CD14-positive monocyte (primary cell): ENCODE measurements around the gene SLC39A10. TPM values are rescaled to one million over a fixed set of nuclear protein-coding genes. Genes with fewer than 3 reads are reported as not detected.
A peak's percentile ranks its signal among the peaks of the same experiment; 100 is the strongest.

ENCODE experiments used
- DNase-seq, 3 donors: peaks; one replicate each; pipeline ENCODE4 v3.0.0-alpha.2; 2011 to 2022
- H2AFZ ChIP-seq: 2 replicates; pipeline ENCODE4 v1.6.0; 2012; ENCODE audit warnings: mild to moderate bottlenecking, low read depth, low read length, inconsistent platforms; ENCODE audit not compliant: insufficient read depth, poor library complexity, severe bottlenecking
- H3K27ac ChIP-seq, 2 donors: 1 replicate in 1 of 2; 2 replicates in 1 of 2; pipeline ENCODE4 v1.5.1; 2012 to 2013; ENCODE audit warnings: low read length in 2 of 2, control low read depth in 1 of 2, inconsistent platforms in 1 of 2, low read depth in 1 of 2, mild to moderate bottlenecking in 1 of 2
- H3K27me3 ChIP-seq, 2 donors: one replicate each; pipeline versions ENCODE4 v1.6.0 to v1.6.1; 2011 to 2013; ENCODE audit warnings: low read length in 2 of 2; ENCODE audit not compliant: control insufficient read depth in 2 of 2, insufficient read depth in 2 of 2
- H3K36me3 ChIP-seq, 2 donors: replicated peaks in 1 of 2; 1 replicate in 1 of 2; 2 replicates in 1 of 2; pipeline versions ENCODE4 v1.5.1 to v1.6.1; 2012 to 2013; ENCODE audit warnings: low read length in 2 of 2, control low read depth in 1 of 2, inconsistent platforms in 1 of 2, mild to moderate bottlenecking in 1 of 2; ENCODE audit not compliant: insufficient read depth in 2 of 2, control insufficient read depth in 1 of 2
- H3K4me1 ChIP-seq, 2 donors: 1 replicate in 1 of 2; 2 replicates in 1 of 2; pipeline versions ENCODE4 v1.5.1 to v1.6.1; 2012 to 2013; ENCODE audit warnings: low read length in 2 of 2, control low read depth in 1 of 2, inconsistent platforms in 1 of 2, mild to moderate bottlenecking in 1 of 2, moderate library complexity in 1 of 2; ENCODE audit not compliant: insufficient read depth in 2 of 2, control insufficient read depth in 1 of 2
- H3K4me2 ChIP-seq: replicated peaks from 2 replicates; pipeline ENCODE3; 2012; ENCODE audit warnings: low read length, moderate library complexity, mild to moderate bottlenecking; ENCODE audit not compliant: poor library complexity, severe bottlenecking; ENCODE audit errors: extremely low read depth
- H3K4me3 ChIP-seq, 3 experiments: fragments of 200-600 bp in 1 of 3; sonication (generic) in 1 of 3; replicated peaks in 1 of 3; 1 replicate in 2 of 3; 2 replicates in 1 of 3; pipeline ENCODE4 v1.5.1; 2011 to 2013; ENCODE audit warnings: low read length in 3 of 3, mild to moderate bottlenecking in 3 of 3, control low read depth in 2 of 3, low read depth in 2 of 3, inconsistent platforms in 1 of 3, moderate library complexity in 1 of 3
- H3K79me2 ChIP-seq: 2 replicates; pipeline ENCODE4 v1.6.0; 2012; ENCODE audit warnings: mild to moderate bottlenecking, control low read depth, inconsistent platforms, low read length, moderate library complexity; ENCODE audit not compliant: insufficient read depth
- H3K9ac ChIP-seq: 2 replicates; pipeline ENCODE4 v1.6.0; 2017; ENCODE audit warnings: low read length, mild to moderate bottlenecking; ENCODE audit not compliant: insufficient read depth, poor library complexity, severe bottlenecking
- H3K9me3 ChIP-seq, 2 donors: replicated peaks in 1 of 2; 1 replicate in 1 of 2; 2 replicates in 1 of 2; pipeline versions ENCODE4 v1.5.1 to v1.6.1; 2012 to 2013; ENCODE audit warnings: low read length in 2 of 2, control low read depth in 1 of 2; ENCODE audit not compliant: control insufficient read depth in 1 of 2, insufficient read depth in 1 of 2
- H4K20me1 ChIP-seq: 2 replicates; pipeline ENCODE4 v1.6.0; 2012; ENCODE audit warnings: mild to moderate bottlenecking, low read length, control low read depth, moderate library complexity; ENCODE audit not compliant: insufficient read depth
- H3K27ac Mint-ChIP-seq, 7 donors: one replicate each; pipeline ENCODE4 v1.8.0; 2020; ENCODE audit warnings: mild to moderate bottlenecking in 7 of 7, mixed read lengths in 7 of 7, moderate library complexity in 6 of 7, inconsistent platforms in 2 of 7
- H3K27me3 Mint-ChIP-seq, 3 donors: one replicate each; pipeline ENCODE4 v1.8.0; 2021 to 2022; ENCODE audit warnings: low read depth in 3 of 3, mild to moderate bottlenecking in 3 of 3, mixed read lengths in 3 of 3, moderate library complexity in 3 of 3, inconsistent platforms in 1 of 3
- H3K36me3 Mint-ChIP-seq, 2 donors: one replicate each; pipeline ENCODE4 v1.8.0; 2020; ENCODE audit warnings: mixed read lengths in 2 of 2, inconsistent platforms in 1 of 2, mild to moderate bottlenecking in 1 of 2
- H3K4me1 Mint-ChIP-seq: one replicate; pipeline ENCODE4 v1.8.0; 2020; ENCODE audit warnings: mild to moderate bottlenecking, mixed read lengths
- H3K4me3 Mint-ChIP-seq, 2 donors: one replicate each; pipeline ENCODE4 v1.8.0; 2020; ENCODE audit warnings: mild to moderate bottlenecking in 2 of 2, mixed read lengths in 2 of 2, moderate library complexity in 1 of 2
- H3K9me3 Mint-ChIP-seq, 7 donors: one replicate each; pipeline ENCODE4 v1.8.0; 2020 to 2022; ENCODE audit warnings: mixed read lengths in 7 of 7, mild to moderate bottlenecking in 6 of 7, moderate library complexity in 6 of 7, inconsistent platforms in 2 of 7
- CTCF ChIP-seq: fragments of 200-600 bp; IDR thresholded peaks from one replicate; pipeline ENCODE4 v1.8.0; 2022; ENCODE audit warnings: antibody characterized with exemption, mild to moderate bottlenecking
- WGBS: methylation state at CpG from one replicate; pipeline ENCODE4 v1.1.5; 2013; ENCODE audit warnings: missing lambda C conversion rate; ENCODE audit not compliant: insufficient coverage; 5-methylcytosine and 5-hydroxymethylcytosine counted together
- intact Hi-C, 2 donors: fragments of 100-400 bp; cut with micrococcal nuclease; formaldehyde crosslinking; loops; one replicate each; pipeline versions ENCODE4 v1.15.0 to v1.15.1; 2023
- polyA plus RNA-seq, 3 donors: library from polyadenylated mRNA; depleted of rRNA in 1 of 3; unstranded in 2 of 3; stranded (reverse) in 1 of 3; fragments of 300-500 nt in 2 of 3; fragments of >200 nt in 1 of 3; fragmentation: Illumina TruSeq in 2 of 3; gene quantifications; 1 replicate in 2 of 3; 2 replicates in 1 of 3; pipeline ENCODE4 v1.2.3, GENCODE V29; 2012 to 2021

Gene SLC39A10
- polyA plus RNA-seq, 3 donors = 5.2 to 6.9 (median 5.2) TPM

- DNase-seq = no peak
- no peak for TF ChIP-seq CTCF
- Mint-ChIP-seq H3K27me3 (no peaks in the 10 kb centered on the region), H3K4me1 (peaks cover 19% of the 10 kb centered on the region), H3K9me3 (peaks cover 0 to 2% (median 0%) of the 10 kb centered on the region in 7 donors), H3K27ac (peak overlapping the region in 1 of 7 donors; percentile 43), H3K4me3 (no peak overlapping the region), H3K36me3 (peaks cover 0 to 4% of the 10 kb centered on the region in 2 donors)
- H3K4me1 ChIP-seq = peaks cover 11 to 15% of the 10 kb centered on the region in 2 donors
- H3K27me3 ChIP-seq = no peaks in the 10 kb centered on the region
- H2AFZ ChIP-seq = no peak overlapping the region
- H3K9ac ChIP-seq = no peak overlapping the region
- H3K4me2 ChIP-seq = no peak overlapping the region
- peaks cover 11% of the 10 kb centered on the region for H3K79me2 ChIP-seq
- no peaks in the 10 kb centered on the region for H3K9me3 ChIP-seq
- no peak overlapping the region for H3K27ac ChIP-seq
- intact Hi-C loops = no loop called here
- peaks cover 29% of the 10 kb centered on the region for H4K20me1 ChIP-seq
- WGBS = 100% methylated on average over 1 of the region's 3 CpGs
- H3K4me3 ChIP-seq = no peak overlapping the region
- H3K36me3 ChIP-seq = no peaks in the 10 kb centered on the region
These were observed 9.2 kb downstream of the SLC39A10 start for GRCh38 chr2:195666113-195666712.

GRCh38 chr2:195667974-195668373 lies 10.9 kb downstream of the SLC39A10 start:
- H3K4me3 Mint-ChIP-seq = no peak overlapping the region
- no peak for TF ChIP-seq CTCF
- no peak overlapping the region for H2AFZ ChIP-seq
- no peaks in the 10 kb centered on the region for H3K79me2 ChIP-seq
- H3K27ac Mint-ChIP-seq = no peak overlapping the region
- H3K36me3 Mint-ChIP-seq = peaks cover 1% of the 10 kb centered on the region in 2 donors
- H4K20me1 ChIP-seq = peaks cover 11% of the 10 kb centered on the region
- peaks cover 9% of the 10 kb centered on the region for H3K4me1 Mint-ChIP-seq
- no peak overlapping the region for H3K27ac ChIP-seq
- no peaks in the 10 kb centered on the region for H3K27me3 Mint-ChIP-seq
- peaks cover 1 to 4% of the 10 kb centered on the region in 2 donors for H3K4me1 ChIP-seq
- no peaks in the 10 kb centered on the region for H3K27me3 ChIP-seq
- no peak overlapping the region for H3K4me3 ChIP-seq
- H3K4me2 ChIP-seq = no peak overlapping the region
- peaks cover 0 to 2% (median 0%) of the 10 kb centered on the region in 7 donors for H3K9me3 Mint-ChIP-seq
- no peak for DNase-seq
- no peaks in the 10 kb centered on the region for H3K36me3 ChIP-seq
- intact Hi-C loops = no loop called here
- no peak overlapping the region for H3K9ac ChIP-seq
- no peaks in the 10 kb centered on the region for H3K9me3 ChIP-seq
